Measurements from ENCODE around the gene RC3H2. TPM values are rescaled to one million over a fixed set of nuclear protein-coding genes. Genes with fewer than 3 reads are reported as not detected.

RC3H2 gene
- total and polyA plus RNA-seq, 10 of the 15 experiments (the other 5 are each of a cell fraction or from before 2014, with no cell fraction given): 7.2 to 25.5 (median 16.1) TPM

- TF ChIP-seq, protein P1, sequence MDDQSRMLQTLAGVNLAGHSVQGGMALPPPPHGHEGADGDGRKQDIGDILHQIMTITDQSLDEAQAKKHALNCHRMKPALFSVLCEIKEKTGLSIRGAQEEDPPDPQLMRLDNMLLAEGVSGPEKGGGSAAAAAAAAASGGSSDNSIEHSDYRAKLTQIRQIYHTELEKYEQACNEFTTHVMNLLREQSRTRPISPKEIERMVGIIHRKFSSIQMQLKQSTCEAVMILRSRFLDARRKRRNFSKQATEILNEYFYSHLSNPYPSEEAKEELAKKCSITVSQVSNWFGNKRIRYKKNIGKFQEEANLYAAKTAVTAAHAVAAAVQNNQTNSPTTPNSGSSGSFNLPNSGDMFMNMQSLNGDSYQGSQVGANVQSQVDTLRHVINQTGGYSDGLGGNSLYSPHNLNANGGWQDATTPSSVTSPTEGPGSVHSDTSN (IDR thresholded peaks at IDR 0.05; ENCODE audit: insufficient replicate concordance, low read depth, low read length): no peak
- no peak for TF ChIP-seq CEBPB (IDR thresholded peaks at IDR 0.05; ENCODE audit: borderline replicate concordance in 1 of 2, low read depth in 2 of 2, low read length in 2 of 2)
- no peak for TF ChIP-seq NFYA (IDR thresholded peaks at IDR 0.05; ENCODE audit: borderline replicate concordance, low read depth, low read length)
- TF ChIP-seq IKZF2 (IDR thresholded peaks at IDR 0.05): peak in 1 of 2 experiments; percentile 52
- peak; percentile 58 for TF ChIP-seq CREM (IDR thresholded peaks at IDR 0.05; ENCODE audit: low read depth)
- TF ChIP-seq, protein P2, sequence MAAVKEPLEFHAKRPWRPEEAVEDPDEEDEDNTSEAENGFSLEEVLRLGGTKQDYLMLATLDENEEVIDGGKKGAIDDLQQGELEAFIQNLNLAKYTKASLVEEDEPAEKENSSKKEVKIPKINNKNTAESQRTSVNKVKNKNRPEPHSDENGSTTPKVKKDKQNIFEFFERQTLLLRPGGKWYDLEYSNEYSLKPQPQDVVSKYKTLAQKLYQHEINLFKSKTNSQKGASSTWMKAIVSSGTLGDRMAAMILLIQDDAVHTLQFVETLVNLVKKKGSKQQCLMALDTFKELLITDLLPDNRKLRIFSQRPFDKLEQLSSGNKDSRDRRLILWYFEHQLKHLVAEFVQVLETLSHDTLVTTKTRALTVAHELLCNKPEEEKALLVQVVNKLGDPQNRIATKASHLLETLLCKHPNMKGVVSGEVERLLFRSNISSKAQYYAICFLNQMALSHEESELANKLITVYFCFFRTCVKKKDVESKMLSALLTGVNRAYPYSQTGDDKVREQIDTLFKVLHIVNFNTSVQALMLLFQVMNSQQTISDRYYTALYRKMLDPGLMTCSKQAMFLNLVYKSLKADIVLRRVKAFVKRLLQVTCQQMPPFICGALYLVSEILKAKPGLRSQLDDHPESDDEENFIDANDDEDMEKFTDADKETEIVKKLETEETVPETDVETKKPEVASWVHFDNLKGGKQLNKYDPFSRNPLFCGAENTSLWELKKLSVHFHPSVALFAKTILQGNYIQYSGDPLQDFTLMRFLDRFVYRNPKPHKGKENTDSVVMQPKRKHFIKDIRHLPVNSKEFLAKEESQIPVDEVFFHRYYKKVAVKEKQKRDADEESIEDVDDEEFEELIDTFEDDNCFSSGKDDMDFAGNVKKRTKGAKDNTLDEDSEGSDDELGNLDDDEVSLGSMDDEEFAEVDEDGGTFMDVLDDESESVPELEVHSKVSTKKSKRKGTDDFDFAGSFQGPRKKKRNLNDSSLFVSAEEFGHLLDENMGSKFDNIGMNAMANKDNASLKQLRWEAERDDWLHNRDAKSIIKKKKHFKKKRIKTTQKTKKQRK (IDR thresholded peaks at IDR 0.05; ENCODE audit: low read depth, low read length): no peak
- TF ChIP-seq SRF (IDR thresholded peaks at IDR 0.05; ENCODE audit: low read depth in 2 of 2, low read length in 2 of 2): 0 out of 4 replicates have a peak, but pooled peaks of 1 of the 2 experiments have one; percentile 29
- TF ChIP-seq RELA (IDR thresholded peaks at IDR 0.05; ENCODE audit: borderline replicate concordance, partially characterized antibody): no peak
- TF ChIP-seq NR2C2 (IDR thresholded peaks at IDR 0.05; ENCODE audit: borderline replicate concordance, control insufficient read depth, insufficient read length, low read depth): peak; percentile 75
- TF ChIP-seq ATF7 (IDR thresholded peaks at IDR 0.05; ENCODE audit: low read depth): peak; percentile 47; the same call in 1 of the 2 replicates
- TF ChIP-seq RBBP5 (conservative IDR thresholded peaks at IDR 0.05): no peak
- TF ChIP-seq TCF7 (IDR thresholded peaks at IDR 0.05; ENCODE audit: borderline replicate concordance): 0 out of 2 replicates have a peak, but pooled peaks have one; percentile 7
- TF ChIP-seq RELB (IDR thresholded peaks at IDR 0.05; ENCODE audit: low read depth): peak; percentile 94
- peak; percentile 87; the same call in 1 of the 2 replicates for TF ChIP-seq SMAD5 (IDR thresholded peaks at IDR 0.05; ENCODE audit: low read depth)
- TF ChIP-seq HDAC6 (IDR thresholded peaks at IDR 0.05; ENCODE audit: unreplicated experiment): no peak
- TF ChIP-seq TCF12 (IDR thresholded peaks at IDR 0.05; ENCODE audit: low read depth, low read length): peak; percentile 82
- no peak for TF ChIP-seq TARDBP (IDR thresholded peaks at IDR 0.05; ENCODE audit: borderline replicate concordance)
- peak; percentile 28; the same call in 1 of the 2 replicates for TF ChIP-seq JUNB (IDR thresholded peaks at IDR 0.05)
- TF ChIP-seq, protein P3, sequence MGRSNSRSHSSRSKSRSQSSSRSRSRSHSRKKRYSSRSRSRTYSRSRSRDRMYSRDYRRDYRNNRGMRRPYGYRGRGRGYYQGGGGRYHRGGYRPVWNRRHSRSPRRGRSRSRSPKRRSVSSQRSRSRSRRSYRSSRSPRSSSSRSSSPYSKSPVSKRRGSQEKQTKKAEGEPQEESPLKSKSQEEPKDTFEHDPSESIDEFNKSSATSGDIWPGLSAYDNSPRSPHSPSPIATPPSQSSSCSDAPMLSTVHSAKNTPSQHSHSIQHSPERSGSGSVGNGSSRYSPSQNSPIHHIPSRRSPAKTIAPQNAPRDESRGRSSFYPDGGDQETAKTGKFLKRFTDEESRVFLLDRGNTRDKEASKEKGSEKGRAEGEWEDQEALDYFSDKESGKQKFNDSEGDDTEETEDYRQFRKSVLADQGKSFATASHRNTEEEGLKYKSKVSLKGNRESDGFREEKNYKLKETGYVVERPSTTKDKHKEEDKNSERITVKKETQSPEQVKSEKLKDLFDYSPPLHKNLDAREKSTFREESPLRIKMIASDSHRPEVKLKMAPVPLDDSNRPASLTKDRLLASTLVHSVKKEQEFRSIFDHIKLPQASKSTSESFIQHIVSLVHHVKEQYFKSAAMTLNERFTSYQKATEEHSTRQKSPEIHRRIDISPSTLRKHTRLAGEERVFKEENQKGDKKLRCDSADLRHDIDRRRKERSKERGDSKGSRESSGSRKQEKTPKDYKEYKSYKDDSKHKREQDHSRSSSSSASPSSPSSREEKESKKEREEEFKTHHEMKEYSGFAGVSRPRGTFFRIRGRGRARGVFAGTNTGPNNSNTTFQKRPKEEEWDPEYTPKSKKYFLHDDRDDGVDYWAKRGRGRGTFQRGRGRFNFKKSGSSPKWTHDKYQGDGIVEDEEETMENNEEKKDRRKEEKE (IDR thresholded peaks at IDR 0.05): no peak
- no peak for TF ChIP-seq RAD51 (IDR thresholded peaks at IDR 0.05)
- no peak; the same call in 1 of the 2 replicates for TF ChIP-seq SREBF2 (IDR thresholded peaks at IDR 0.05; ENCODE audit: low read length)
- TF ChIP-seq FOXK2 (IDR thresholded peaks at IDR 0.05): no peak
Observed at GRCh38 chr9:122912964-122913673, 8.0 kb upstream of the RC3H2 start, which contains the start of gene ZBTB6 (continued).
